ENCODE results near the gene RAB7B. TPM values are rescaled to one million over a fixed set of nuclear protein-coding genes. Genes with fewer than 3 reads are reported as not detected.

Gene RAB7B
- total and polyA plus RNA-seq, 12 donors = 0.17 to 3.5 (median 0.82) TPM

DNA sequence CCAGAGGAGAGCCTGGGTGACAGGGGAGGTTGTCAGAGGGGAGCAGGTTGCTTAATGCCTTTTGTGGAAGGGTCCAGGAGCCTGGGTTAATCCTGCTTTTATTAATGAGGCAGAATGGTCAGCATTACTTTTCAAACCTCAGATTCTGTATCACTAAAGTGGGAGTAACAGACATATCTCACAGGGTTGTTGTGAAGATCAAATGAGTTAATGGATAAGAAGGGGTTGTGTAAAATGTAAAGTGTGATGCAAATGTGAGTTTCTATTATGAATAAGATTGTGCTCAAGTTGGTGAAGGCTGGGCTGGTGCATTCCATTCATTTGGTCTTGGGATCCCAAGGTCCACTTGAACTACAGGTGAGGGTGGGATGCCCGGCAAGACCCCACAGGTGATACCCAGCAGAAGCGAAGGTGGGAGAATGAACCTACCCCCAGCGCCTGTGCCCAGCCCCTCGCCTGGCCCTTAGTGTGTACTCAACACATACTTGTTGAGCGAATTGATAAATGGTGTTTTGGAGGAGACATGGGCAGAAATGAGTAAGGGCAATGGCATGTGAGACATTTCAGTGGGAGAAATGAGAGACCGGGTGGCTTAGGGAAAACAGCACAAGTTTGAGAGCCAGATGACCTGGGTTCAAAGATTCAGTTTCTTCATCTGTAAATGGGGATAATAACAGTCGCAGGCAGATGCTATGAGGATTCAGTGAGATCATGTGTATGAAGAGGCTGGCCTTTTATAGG, 66.2 kb downstream of the RAB7B start:
- H3K27me3 ChIP-seq = no peaks in the 10 kb centered on the region
- WGBS, 4 donors = 71 to 82% (median 81%) methylated on average over 7 of the region's 7 CpGs
- TF ChIP-seq POLR2A (IDR thresholded peaks at IDR 0.05) (no peak), CTCF (IDR thresholded peaks at IDR 0.05) (no peak)
- no peaks in the 10 kb centered on the region for H3K9me3 ChIP-seq (replicated peaks in 1 of 3)
- H3K36me3 ChIP-seq (replicated peaks in 1 of 2) = no peaks in the 10 kb centered on the region
- no peaks in the 10 kb centered on the region for H3K4me1 ChIP-seq (replicated peaks in 1 of 2)
- no peak for DNase-seq
- intact Hi-C loops (cut with DNase I) = no loop called here
- no peak overlapping the region for H3K4me3 ChIP-seq
- no peak overlapping the region for H3K27ac ChIP-seq

GRCh38 chr1:205936311-205936710, 66.9 kb downstream of the RAB7B start:
- H3K4me1 ChIP-seq (replicated peaks in 1 of 2) = no peaks in the 10 kb centered on the region
- 79 to 84% (median 81%) methylated on average over 6 of the region's 6 CpGs for WGBS, 4 donors
- intact Hi-C loops (cut with DNase I) = no loop called here
- TF ChIP-seq POLR2A (IDR thresholded peaks at IDR 0.05) (no peak), CTCF (IDR thresholded peaks at IDR 0.05) (no peak)
- no peaks in the 10 kb centered on the region for H3K9me3 ChIP-seq (replicated peaks in 1 of 3)
- no peak overlapping the region for H3K27ac ChIP-seq
- H3K27me3 ChIP-seq = no peaks in the 10 kb centered on the region
- no peak for DNase-seq
- no peak overlapping the region for H3K4me3 ChIP-seq
- no peaks in the 10 kb centered on the region for H3K36me3 ChIP-seq (replicated peaks in 1 of 2)

- Histone ChIP-seq H3K27me3 (no peaks in the 10 kb centered on the region), H3K27ac (no peak overlapping the region), H3K4me3 (no peak overlapping the region), H3K4me1 (replicated peaks in 1 of 2) (no peaks in the 10 kb centered on the region), H3K36me3 (replicated peaks in 1 of 2) (no peaks in the 10 kb centered on the region), H3K9me3 (replicated peaks in 1 of 3) (no peaks in the 10 kb centered on the region)
- intact Hi-C loops (cut with DNase I) = no loop called here
- TF ChIP-seq POLR2A (IDR thresholded peaks at IDR 0.05) = no peak
- no peak for TF ChIP-seq CTCF (IDR thresholded peaks at IDR 0.05)
- WGBS, 4 donors = 85 to 100% (median 90%) methylated on average over 1 to 8 of the region's 8 CpGs
- no peak for DNase-seq
These were observed 67.3 kb downstream of the RAB7B start for GRCh38 chr1:205935869-205936268.

DNA sequence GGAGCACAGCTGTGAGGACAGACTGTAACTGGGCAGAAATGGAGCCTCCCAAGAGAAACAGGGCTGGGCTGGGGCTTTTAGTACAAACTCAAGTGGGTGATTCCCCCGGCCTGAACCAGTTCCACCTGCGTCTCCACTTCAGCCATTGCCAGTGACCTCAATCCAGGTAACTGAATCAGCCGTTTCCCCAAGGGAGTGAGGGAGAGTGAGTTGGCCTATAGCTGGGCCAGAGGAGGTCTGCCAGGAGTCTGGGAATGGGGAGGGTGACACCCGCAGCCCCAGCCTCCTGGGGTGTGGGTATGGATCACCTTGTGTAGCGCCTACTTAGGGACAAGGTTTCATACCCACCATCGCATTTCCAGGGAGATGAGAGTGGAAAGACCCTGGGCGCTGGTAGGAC, 68.4 kb downstream of the RAB7B start:
- H3K36me3 ChIP-seq (replicated peaks in 1 of 2) = no peaks in the 10 kb centered on the region
- H3K27ac ChIP-seq = no peak overlapping the region
- no peaks in the 10 kb centered on the region for H3K27me3 ChIP-seq
- no peak for TF ChIP-seq CTCF (IDR thresholded peaks at IDR 0.05)
- no peak for TF ChIP-seq POLR2A (IDR thresholded peaks at IDR 0.05)
- intact Hi-C loops (cut with DNase I) = no loop called here
- H3K4me1 ChIP-seq (replicated peaks in 1 of 2) = no peaks in the 10 kb centered on the region
- no peak for DNase-seq
- no peaks in the 10 kb centered on the region for H3K9me3 ChIP-seq (replicated peaks in 1 of 3)
- 86 to 100% (median 92%) methylated on average over 2 to 7 of the region's 7 CpGs for WGBS, 4 donors
- H3K4me3 ChIP-seq = no peak overlapping the region
